Endothelial cell of umbilical vein (primary cell): ENCODE results near the gene OPTN. TPM values are rescaled to one million over a fixed set of nuclear protein-coding genes. Genes with fewer than 3 reads are reported as not detected.

Source experiments
- BruUV-seq: library from RNA; stranded (reverse); fragments of 400-500 nt; replicated peaks from 2 replicates; lab custom pipeline; 2021; lab: Mats Ljungman, UMichigan
- CTCF ChIA-PET: fragments of 300-600, 350-600 bp; sonication (Branson Sonifier 250); formaldehyde crosslinking; loops from one replicate; lab custom pipeline; 2021; ENCODE audit warnings: antibody characterized with exemption, inconsistent platforms; lab: Charles Lee
- POLR2A ChIA-PET: fragments of 300-600, 350-600 bp; sonication (Branson Sonifier 250); formaldehyde crosslinking; loops from one replicate; lab custom pipeline; 2021; ENCODE audit warnings: antibody characterized with exemption, inconsistent platforms; lab: Charles Lee
- DNase-seq: peaks from one replicate; pipeline ENCODE4 v3.0.0-alpha.2; 2011; ENCODE audit warnings: low read depth, low spot score
- FAIRE-seq: peaks from 2 replicates; lab custom pipeline; 2011; peaks lifted over from hg19 to GRCh38; lab: Jason Lieb, UNC
- H2AFZ ChIP-seq: 2 replicates; pipeline ENCODE4 v1.6.0; 2012; ENCODE audit warnings: low read depth, low read length, control low read depth, inconsistent platforms
- H3K27ac ChIP-seq: 2 replicates; pipeline ENCODE4 v1.5.1; 2011; ENCODE audit warnings: low read depth, mild to moderate bottlenecking, control low read depth, low read length, moderate library complexity; ENCODE audit not compliant: insufficient read depth
- H3K27me3 ChIP-seq, 2 experiments: 2 replicates each; pipeline versions ENCODE4 v1.6.0 to v1.6.1; 2011; ENCODE audit warnings: low read length in 2 of 2, mixed read lengths in 1 of 2; ENCODE audit not compliant: control insufficient read depth in 2 of 2, insufficient read depth in 2 of 2
- H3K36me3 ChIP-seq, 2 experiments: 2 replicates in 1 of 2; 3 replicates in 1 of 2; pipeline ENCODE4 v1.5.1; 2011; ENCODE audit warnings: low read length in 2 of 2, mild to moderate bottlenecking in 1 of 2, moderate library complexity in 1 of 2; ENCODE audit not compliant: control insufficient read depth in 2 of 2, insufficient read depth in 2 of 2; ENCODE audit errors: extremely low read depth in 1 of 2
- H3K4me1 ChIP-seq: 3 replicates; pipeline ENCODE4 v1.5.1; 2011; ENCODE audit warnings: mild to moderate bottlenecking, low read length; ENCODE audit not compliant: control insufficient read depth, insufficient read depth; ENCODE audit errors: extremely low read depth
- H3K4me2 ChIP-seq: 2 replicates; pipeline ENCODE4 v1.6.1; 2011; ENCODE audit warnings: low read length, control low read depth, mixed read lengths; ENCODE audit not compliant: insufficient read depth
- H3K4me3 ChIP-seq, 3 experiments: fragments of 200-600 bp in 1 of 3; sonication (generic), shearing (Covaris generic) in 1 of 3; replicated peaks in 1 of 3; 2 replicates each; pipeline ENCODE4 v1.5.1; 2011 to 2016; ENCODE audit warnings: control low read depth in 3 of 3, low read length in 3 of 3, mild to moderate bottlenecking in 2 of 3, inconsistent platforms in 1 of 3, low read depth in 1 of 3, moderate library complexity in 1 of 3; ENCODE audit not compliant: insufficient read depth in 1 of 3
- H3K79me2 ChIP-seq: 2 replicates; pipeline ENCODE4 v1.6.0; 2012; ENCODE audit warnings: low read length, inconsistent platforms; ENCODE audit not compliant: control insufficient read depth, insufficient read depth
- H3K9ac ChIP-seq: replicated peaks from 2 replicates; pipeline ENCODE3; 2011; ENCODE audit warnings: low read length, control low read depth; ENCODE audit not compliant: insufficient read depth; ENCODE audit errors: extremely low read depth
- H3K9me1 ChIP-seq: replicated peaks from 3 replicates; pipeline ENCODE4 v1.6.0; 2011; ENCODE audit warnings: mild to moderate bottlenecking, low read length; ENCODE audit not compliant: control insufficient read depth, insufficient read depth; ENCODE audit errors: extremely low read depth
- H3K9me3 ChIP-seq: replicated peaks from 2 replicates; pipeline ENCODE4 v1.5.1; 2012; ENCODE audit warnings: low read length, inconsistent platforms; ENCODE audit not compliant: control insufficient read depth, insufficient read depth
- H4K20me1 ChIP-seq: replicated peaks from 2 replicates; pipeline ENCODE3; 2011; ENCODE audit warnings: mild to moderate bottlenecking, low read length; ENCODE audit not compliant: control insufficient read depth, insufficient read depth; ENCODE audit errors: extremely low read depth
- CTCF ChIP-seq, 2 donors: IDR thresholded peaks; 1 replicate in 1 of 2; 2 replicates in 1 of 2; pipeline ENCODE4 v1.5.1; 2011; ENCODE audit warnings: low read length in 2 of 2, mild to moderate bottlenecking in 2 of 2, moderate library complexity in 2 of 2, control low read depth in 1 of 2, inconsistent platforms in 1 of 2, low read depth in 1 of 2; ENCODE audit not compliant: insufficient read depth in 1 of 2; ENCODE audit errors: extremely low read depth in 1 of 2
- EZH2 ChIP-seq: IDR thresholded peaks from 2 replicates; pipeline ENCODE4 v1.6.1; 2012; ENCODE audit warnings: borderline replicate concordance, low read depth, mild to moderate bottlenecking, moderate library complexity, low read length, inconsistent platforms; ENCODE audit not compliant: severe bottlenecking
- FOS ChIP-seq: IDR thresholded peaks from 2 replicates; pipeline ENCODE4 v1.6.1; 2011; ENCODE audit warnings: mild to moderate bottlenecking, low read length, moderate library complexity, borderline replicate concordance; ENCODE audit not compliant: insufficient read depth
- GATA2 ChIP-seq: IDR thresholded peaks from 2 replicates; pipeline ENCODE4 v1.7.0; 2011; ENCODE audit warnings: low read depth, mild to moderate bottlenecking, moderate library complexity, mixed read lengths, low read length; ENCODE audit not compliant: insufficient read length, insufficient read depth
- JUN ChIP-seq: IDR thresholded peaks from 2 replicates; pipeline ENCODE4 v1.6.1; 2011; ENCODE audit warnings: borderline replicate concordance, low read depth; ENCODE audit not compliant: insufficient read length, insufficient read depth
- MAX ChIP-seq: IDR thresholded peaks from 2 replicates; pipeline ENCODE4 v1.6.1; 2011; ENCODE audit not compliant: insufficient read depth, insufficient read length
- POLR2A ChIP-seq: IDR thresholded peaks from 2 replicates; pipeline ENCODE4 v1.6.1; 2012; ENCODE audit warnings: low read depth, mild to moderate bottlenecking, control low read depth, low read length
- POLR2AphosphoS5 ChIP-seq: IDR thresholded peaks from 2 replicates; pipeline ENCODE4 v1.6.1; 2012; ENCODE audit warnings: low read depth, mild to moderate bottlenecking, control low read depth, low read length, moderate library complexity; ENCODE audit not compliant: insufficient read depth
- dilution Hi-C: fragments of 300-500 bp; cut with MboI; formaldehyde crosslinking; loops from one replicate; pipeline ENCODE4 v1.15.0; 2019; ENCODE audit warnings: low sequenced_read_pairs; ENCODE audit not compliant: extremely low pct_ligation_motif_present
- intact Hi-C: fragments of 100-400 bp; cut with micrococcal nuclease; formaldehyde crosslinking; loops from one replicate; pipeline ENCODE4 v1.10.0; 2022
- polyA plus RNA-seq, 4 experiments: library from polyadenylated mRNA; depleted of rRNA in 3 of 4; stranded (reverse) in 3 of 4; unstranded in 1 of 4; fragments of >200 nt; gene quantifications; 2 replicates each; pipeline versions ENCODE4 v1.2.1 to v1.2.3, GENCODE V29; 2011 to 2012; ENCODE audit warnings: missing spikeins in 1 of 4
- total RNA-seq: library from RNA; stranded (reverse); gene quantifications from 2 replicates; pipeline ENCODE4 v1.2.3, GENCODE V29; 2021

The OPTN gene
- total and polyA plus RNA-seq, 2 donors (not counting 3 experiments of a cell fraction or from before 2014, with no cell fraction given), result 22.7 to 94.2 TPM

GRCh38 chr10:13173616-13174015, 73.7 kb downstream of the OPTN start:
- no peak overlapping the region for H2AFZ ChIP-seq
- H3K27me3 ChIP-seq, result no peaks in the 10 kb centered on the region
- no peak for FAIRE-seq
- H3K27ac ChIP-seq, result no peak overlapping the region
- H3K4me2 ChIP-seq, result no peak overlapping the region
- POLR2A ChIA-PET, result no interaction called here
- H3K9me3 ChIP-seq, result no peaks in the 10 kb centered on the region
- H3K4me1 ChIP-seq, result no peaks in the 10 kb centered on the region
- H3K4me3 ChIP-seq, result no peak overlapping the region
- H3K9ac ChIP-seq, result no peak overlapping the region
- CTCF ChIA-PET, result no interaction called here
- intact Hi-C loops (no loop called here), dilution Hi-C loops (no loop called here)
- H3K36me3 ChIP-seq, result peaks cover 0 to 2% of the 10 kb centered on the region in 2 experiments
- H3K79me2 ChIP-seq, result no peaks in the 10 kb centered on the region
- TF ChIP-seq POLR2A (no peak), EZH2 (no peak), GATA2 (no peak), JUN (no peak), POLR2AphosphoS5 (no peak), MAX (no peak), FOS (no peak), CTCF (IDR thresholded peaks at IDR 0.05; ENCODE audit: extremely low read depth in 1 of 2, insufficient read depth in 1 of 2, low read depth in 1 of 2, low read length in 2 of 2) (no peak)
- no peaks in the 10 kb centered on the region for H3K9me1 ChIP-seq
- no peak for DNase-seq
- no TSS peak for BruUV-seq
- no peaks in the 10 kb centered on the region for H4K20me1 ChIP-seq
